GM18526 (cell line): Measurements from ENCODE around the gene RUNX2.

Source experiments
- POLR2A ChIP-seq: IDR thresholded peaks from 3 replicates; pipeline ENCODE4 v1.6.1; 2011; ENCODE audit not compliant: insufficient read length; ENCODE audit errors: extremely low read depth

The RUNX2 gene

DNA sequence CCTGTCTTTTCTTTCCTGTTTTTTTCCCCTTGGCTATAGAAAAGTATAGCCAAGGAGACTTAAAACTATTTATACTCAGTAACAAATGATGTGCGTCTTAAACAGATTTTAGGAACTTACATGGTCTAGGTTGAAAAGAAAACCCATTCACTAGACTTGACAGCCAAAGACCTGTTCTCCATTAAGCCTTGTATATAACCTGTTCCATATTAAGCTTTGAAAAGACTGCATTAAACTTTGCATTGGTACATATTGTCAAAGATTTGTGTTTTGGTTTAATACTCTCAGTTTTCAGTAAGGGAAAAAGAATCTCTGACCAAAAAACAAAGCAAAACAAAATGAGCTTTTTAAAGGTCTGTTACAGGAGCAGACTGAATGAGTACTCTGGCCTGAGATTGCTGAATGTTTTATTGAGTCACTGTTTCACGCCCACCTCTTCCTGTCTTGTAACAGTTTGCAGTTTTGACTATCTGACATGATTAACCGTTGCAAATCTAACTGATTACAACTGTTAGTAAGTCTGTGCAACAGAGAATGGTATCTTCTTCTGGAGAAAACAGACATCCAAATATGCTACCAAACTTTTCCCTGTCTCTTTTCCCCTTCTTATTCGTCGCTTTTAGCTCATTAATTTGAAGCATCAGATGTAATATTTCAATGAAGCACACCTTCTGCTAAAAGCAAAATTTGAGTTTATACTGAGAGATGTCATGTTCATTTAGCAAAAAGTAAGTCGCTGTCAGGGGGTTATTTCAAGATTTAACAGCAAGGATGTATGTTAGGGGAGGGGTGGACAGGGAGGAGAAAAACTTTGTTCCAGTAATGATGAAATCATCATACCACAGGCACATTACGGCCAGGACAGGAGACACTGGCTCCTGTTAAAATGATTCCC lies 108.7 kb downstream of the RUNX2 start:
- no peak for TF ChIP-seq POLR2A

DNA sequence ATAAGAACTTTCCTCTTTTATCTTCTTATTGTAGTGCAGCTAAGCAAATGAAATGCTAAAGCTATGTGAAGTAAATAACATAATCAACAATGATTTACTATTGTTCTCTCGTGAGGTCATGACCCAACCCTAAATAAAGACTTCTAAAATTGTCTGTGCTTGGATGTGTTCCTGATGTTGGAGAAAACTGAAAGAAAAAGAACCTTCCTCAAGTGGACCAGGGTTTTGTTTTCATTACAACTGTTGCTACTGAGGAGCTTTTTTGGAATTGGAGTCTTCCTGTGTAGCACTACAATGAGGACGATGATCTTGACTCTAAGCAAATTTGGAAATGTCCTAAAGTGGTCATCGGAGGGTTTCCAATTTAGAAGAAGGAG lies 109.3 kb downstream of the RUNX2 start:
- TF ChIP-seq POLR2A = no peak

DNA sequence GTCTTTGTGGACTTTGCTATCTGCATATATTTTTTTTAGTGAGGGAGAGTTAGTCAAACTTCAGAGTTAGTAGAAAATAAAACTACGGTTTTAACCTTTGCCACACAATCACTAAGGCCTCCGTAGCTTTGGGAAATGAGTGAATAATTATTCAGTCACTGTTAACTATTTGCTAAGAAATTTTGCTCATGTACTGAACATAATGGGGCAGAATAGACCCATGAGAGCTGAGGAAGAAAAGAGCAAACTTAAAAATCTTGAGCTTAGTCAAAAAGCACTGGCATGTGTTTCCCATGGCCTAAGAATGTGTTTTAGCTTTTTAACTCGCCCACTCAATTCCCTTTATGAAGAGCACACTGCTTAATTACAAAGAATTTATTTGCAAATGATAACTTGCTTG lies 110.0 kb downstream of the RUNX2 start:
- TF ChIP-seq POLR2A = no peak

DNA sequence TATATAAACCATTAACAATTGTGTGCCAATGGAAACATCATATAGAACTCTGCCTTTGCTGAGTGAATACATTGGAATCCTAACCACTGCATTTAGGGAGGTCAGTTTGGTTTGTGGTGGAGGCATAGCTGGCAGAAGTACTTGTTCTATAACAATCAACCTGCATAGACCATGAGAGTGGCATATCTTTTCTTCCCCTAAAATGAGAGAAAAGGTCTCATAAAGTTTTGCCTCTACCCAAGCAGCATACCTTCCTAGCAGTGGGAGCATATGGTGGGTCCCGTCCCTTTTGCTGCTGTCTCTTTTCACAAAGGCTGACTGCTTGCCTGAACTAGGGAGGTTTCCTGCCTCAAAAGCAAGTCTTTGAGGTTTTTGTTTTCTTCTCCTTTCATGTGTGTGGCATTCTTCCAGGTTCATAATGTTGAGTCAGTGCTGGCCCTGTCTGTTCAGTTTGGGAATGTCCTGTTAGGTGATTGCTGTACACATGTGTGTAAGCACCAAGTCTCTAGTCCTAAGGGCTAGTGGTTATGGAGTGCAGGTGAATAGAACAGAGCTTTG lies 110.8 kb downstream of the RUNX2 start:
- TF ChIP-seq POLR2A = no peak

DNA sequence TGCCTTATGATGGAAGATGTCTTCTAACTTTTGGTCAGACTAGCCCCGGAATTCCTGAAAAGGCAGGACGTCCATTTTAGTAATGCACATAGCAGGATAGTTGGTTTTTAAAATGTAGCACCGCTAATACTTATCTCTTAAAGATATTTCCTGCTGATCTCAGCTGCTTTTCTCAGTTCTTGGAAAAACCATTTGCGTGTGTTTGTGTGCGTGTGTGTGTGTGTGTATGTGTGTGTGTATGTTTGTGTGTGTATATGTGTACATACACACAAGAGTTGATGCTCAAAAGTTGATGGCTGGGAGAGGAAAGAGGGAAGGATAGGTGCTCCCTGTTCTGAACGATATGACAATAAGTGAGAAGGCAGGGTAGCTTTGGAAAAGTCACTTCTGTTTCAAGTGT lies 111.3 kb downstream of the RUNX2 start:
- TF ChIP-seq POLR2A = no peak

DNA sequence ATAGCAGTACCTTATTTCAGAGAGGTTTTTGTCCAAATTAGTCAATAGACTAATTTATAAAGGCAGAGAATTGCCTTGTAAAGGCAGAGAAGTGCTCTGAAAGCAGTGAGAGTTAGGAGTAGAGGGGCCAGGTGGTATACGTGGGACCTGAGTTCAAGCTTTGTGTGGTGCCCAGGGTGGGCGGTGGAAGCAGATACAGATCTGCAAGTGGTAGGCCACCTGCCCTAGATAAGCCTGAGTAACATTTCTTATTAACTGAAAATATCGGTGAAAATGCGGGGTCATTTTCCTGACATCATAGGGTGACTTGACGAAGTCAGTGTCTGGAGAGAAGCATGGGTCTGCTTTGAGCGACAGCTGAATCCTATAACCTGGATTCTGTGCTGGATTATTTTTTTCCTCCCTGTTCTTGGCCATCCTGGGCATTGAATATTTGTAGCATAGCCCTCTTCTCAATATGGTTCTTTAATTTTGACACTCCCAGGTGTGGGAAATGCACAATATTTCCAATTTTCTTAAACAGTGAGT lies 111.8 kb downstream of the RUNX2 start:
- TF ChIP-seq POLR2A = no peak

DNA sequence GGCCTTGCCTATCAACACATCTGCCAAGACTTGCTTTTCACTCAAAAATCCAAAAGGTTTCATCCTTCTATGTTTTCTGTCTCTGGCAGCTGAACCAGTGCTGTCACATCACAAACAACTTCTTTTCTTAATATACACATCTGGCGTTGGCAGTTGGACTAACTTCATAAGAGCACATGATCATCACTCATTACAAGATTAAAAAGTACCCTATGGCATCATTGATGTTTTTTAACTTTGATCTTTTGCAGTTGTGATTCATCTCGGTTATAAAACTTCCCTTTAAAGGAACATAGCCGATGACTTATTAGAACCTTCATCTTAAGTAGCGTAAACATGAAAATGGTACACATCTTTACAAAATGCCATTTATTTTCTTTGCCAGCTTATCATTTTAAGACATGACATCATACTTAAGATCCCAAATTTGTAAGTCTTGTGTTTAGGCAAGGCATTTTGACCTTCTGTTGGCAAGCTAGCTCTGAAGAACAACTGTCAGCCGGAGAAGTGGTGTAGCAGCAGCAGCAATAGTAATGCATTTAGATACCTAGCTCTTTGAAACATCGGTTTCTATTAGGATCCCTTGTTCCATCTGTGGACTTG lies 113.8 kb downstream of the RUNX2 start:
- no peak for TF ChIP-seq POLR2A

DNA sequence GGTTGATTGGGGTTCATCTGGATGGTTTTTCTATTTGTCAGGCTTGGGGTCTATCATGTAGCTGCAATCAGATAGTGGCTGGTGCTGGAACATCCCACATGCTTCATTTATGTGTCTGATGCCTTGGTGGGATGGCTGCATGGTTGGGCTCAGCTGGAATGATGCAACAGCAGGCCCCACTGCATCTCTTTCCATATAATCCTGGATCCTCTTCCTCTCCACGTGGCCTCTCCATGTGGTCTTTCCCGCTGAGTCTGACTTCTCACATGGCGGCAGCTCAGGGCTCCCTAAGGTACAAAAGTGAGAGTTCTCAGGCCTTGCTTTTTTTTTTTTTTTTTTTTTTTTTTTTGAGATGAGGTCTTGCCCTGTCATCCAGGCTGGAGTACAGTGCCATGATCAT lies 114.6 kb downstream of the RUNX2 start:
- TF ChIP-seq POLR2A = no peak

GRCh38 chr6:45445364-45445748 lies 117.2 kb downstream of the RUNX2 start:
- TF ChIP-seq POLR2A = no peak

GRCh38 chr6:45445749-45446549 lies 117.8 kb downstream of the RUNX2 start:
- no peak for TF ChIP-seq POLR2A

DNA sequence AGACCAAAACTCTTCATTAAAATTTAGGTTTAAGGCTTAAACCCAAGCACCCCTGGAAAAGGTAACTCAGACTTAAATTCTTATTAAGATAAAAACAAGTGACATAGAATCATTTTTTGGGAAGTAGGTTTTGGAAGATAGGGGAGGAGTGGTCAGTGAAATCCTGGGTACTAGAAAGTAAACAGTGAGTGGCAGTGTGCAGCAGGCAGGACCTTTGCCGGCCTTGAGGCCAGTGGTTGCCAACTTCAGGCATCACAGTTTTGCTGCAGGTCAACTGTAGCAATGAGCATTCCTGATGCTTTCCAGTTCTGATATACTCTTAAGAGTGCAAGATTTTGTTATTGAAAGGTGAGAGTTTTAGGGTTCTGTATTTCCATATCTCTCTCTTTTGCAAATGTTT lies 118.9 kb downstream of the RUNX2 start:
- no peak for TF ChIP-seq POLR2A

DNA sequence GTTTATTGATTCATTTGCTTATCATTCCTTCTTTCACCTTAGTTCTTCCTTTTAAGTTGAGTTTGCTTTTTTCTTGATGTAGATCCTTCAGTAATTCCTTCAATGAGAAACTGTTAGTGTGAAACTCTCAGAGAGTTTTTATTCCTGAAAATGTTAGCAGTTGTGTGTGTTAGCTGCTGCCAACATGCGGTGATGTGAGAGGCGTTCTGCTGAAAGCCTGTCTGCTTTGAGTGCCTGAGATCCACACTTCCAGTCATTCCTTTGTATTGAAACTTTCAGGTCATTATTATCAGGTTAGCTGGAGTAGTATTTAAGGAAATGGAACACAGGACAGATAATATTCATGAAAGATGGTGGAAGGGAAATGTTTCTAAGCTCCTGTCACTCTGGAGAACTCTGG lies 119.6 kb downstream of the RUNX2 start:
- TF ChIP-seq POLR2A = no peak

DNA sequence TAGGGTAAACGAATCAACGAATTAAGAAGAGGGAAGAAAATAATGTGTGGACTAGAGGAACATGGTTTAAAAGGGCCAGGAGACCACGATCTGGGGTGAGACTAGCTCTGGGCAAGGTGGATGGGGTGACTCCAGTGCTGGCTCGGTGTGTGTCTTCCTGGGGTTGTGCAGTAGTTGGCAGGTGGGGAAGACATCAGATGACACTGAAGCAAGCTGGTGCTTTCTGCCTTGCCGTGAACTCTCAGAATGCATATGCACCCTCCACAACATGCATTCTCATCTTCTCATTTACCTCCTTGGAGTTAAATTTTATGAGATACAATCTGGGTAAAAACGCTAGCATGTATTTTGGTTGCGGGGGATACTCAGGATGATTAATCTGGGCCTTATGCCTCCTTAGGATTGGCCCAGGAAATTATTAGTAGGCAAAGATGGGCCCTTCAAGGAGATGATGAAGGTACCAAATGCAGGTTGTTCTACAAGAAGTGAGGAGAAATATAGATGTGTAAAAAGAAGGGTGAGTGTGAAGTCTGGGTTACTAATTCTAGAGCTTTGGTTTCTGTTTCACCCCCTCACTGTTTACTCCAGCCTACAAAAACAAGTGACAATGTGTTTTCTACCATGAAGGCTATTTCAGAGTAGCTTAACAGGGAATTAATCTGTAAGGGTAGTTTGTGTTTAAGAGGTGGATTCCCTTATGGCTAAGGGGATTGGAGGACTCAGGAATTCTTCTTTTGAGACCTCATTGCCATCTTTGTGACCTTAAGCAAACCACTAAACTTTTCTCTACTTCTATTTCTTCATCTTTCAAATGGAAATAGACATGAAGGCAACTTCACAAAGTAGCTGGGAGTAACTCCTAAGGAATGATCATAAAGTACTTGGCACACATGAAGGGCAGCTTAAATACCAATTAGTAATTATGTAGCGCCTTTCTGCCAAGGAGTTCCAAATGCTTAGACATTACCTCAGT lies 120.6 kb downstream of the RUNX2 start:
- TF ChIP-seq POLR2A = no peak

GRCh38 chr6:45450132-45450531 lies 122.0 kb downstream of the RUNX2 start:
- no peak for TF ChIP-seq POLR2A

DNA sequence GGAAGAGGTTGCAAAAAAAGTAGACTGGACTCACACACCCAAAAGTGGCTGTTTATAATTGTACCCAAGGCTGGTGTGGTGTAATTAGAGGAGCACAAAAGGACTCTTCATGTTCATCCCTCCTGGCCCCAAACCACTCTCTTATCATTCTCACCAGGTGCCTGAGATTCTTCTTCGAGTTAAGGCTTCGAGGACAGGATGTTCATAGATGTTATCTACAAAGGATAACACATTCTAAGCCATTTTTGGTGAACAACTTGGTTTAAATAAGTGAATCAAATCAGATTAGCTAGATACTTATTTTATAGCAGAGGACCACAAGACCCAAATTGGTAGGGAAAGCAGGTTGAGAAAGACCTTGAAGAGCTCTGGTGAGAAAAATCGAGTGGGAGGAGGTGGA lies 122.7 kb downstream of the RUNX2 start:
- TF ChIP-seq POLR2A = no peak
